Fibroblast of lung (primary cell): ENCODE data around the gene OR5H14.
"Not testable (repeated sequence)": the region's sequence is repeated elsewhere in the genome, so short reads cannot be mapped to it uniquely, and the experiment has no call there.

Source experiments
- CTCF ChIP-seq, 2 donors: IDR thresholded peaks in 1 of 2; conservative IDR thresholded peaks in 1 of 2; 1 replicate in 1 of 2; 2 replicates in 1 of 2; pipeline ENCODE4 v1.5.1; 2011 to 2012; ENCODE audit warnings: low read length in 2 of 2, control low read depth in 1 of 2, inconsistent platforms in 1 of 2, low read depth in 1 of 2, mild to moderate bottlenecking in 1 of 2
- EZH2 ChIP-seq: IDR thresholded peaks from 2 replicates; pipeline ENCODE4 v1.5.1; 2012; ENCODE audit warnings: low read length, control low read depth, mild to moderate bottlenecking; ENCODE audit errors: missing control alignments

GRCh38 chr3:98137826-98138557 is 9.3 kb upstream of the OR5H14 start:
- not testable (repeated sequence) for TF ChIP-seq CTCF (conservative IDR thresholded peaks at IDR 0.05 in 1 of 2, IDR thresholded peaks at IDR 0.05 in 1 of 2; ENCODE audit: low read depth in 1 of 2, low read length in 2 of 2); EZH2
